NCI-H510A (cell line): ENCODE measurements around the gene UPP1.
A peak's percentile ranks its signal among the peaks of the same experiment; 100 is the strongest.
"Not testable (repeated sequence)": the region's sequence is repeated elsewhere in the genome, so short reads cannot be mapped to it uniquely, and the experiment has no call there.

Source experiments
- DNase-seq: peaks from one replicate; lab custom pipeline; 2025; lab: John Stamatoyannopoulos, UW

Gene UPP1

GRCh38 chr7:48089046-48090003 is at the start of gene UPP1:
Gene UPP1 (plus strand): TSS chr7:48089265. CDS start chr7:48094784, 5,519 bp downstream.
- DNase-seq = peak; percentile 64

GRCh38 chr7:48040944-48041652 is 48.0 kb upstream of the UPP1 start:
- no peak for DNase-seq

- DNase-seq = no peak
These were observed 47.5 kb upstream of the UPP1 start for GRCh38 chr7:48041653-48041970.

GRCh38 chr7:48042216-48042615 is 46.8 kb upstream of the UPP1 start:
- no peak for DNase-seq

- DNase-seq = no peak
These were observed 46.4 kb upstream of the UPP1 start for GRCh38 chr7:48042636-48043035.

GRCh38 chr7:48045195-48045765 is 43.8 kb upstream of the UPP1 start:
- DNase-seq = no peak

- no peak for DNase-seq
These were observed 42.6 kb upstream of the UPP1 start for GRCh38 chr7:48046458-48046857.

GRCh38 chr7:48048113-48048512 is 41.0 kb upstream of the UPP1 start:
- no peak for DNase-seq

- no peak for DNase-seq
These were observed 39.2 kb upstream of the UPP1 start for GRCh38 chr7:48049850-48050249.

- no peak for DNase-seq
These were observed 36.3 kb upstream of the UPP1 start for GRCh38 chr7:48052748-48053147.

- DNase-seq = no peak
These were observed 35.3 kb upstream of the UPP1 start for GRCh38 chr7:48053736-48054135.

- DNase-seq = no peak
These were observed 30.1 kb upstream of the UPP1 start for GRCh38 chr7:48058990-48059389.

GRCh38 chr7:48059706-48060105 is 29.4 kb upstream of the UPP1 start:
- no peak for DNase-seq

- DNase-seq = no peak
These were observed 25.1 kb upstream of the UPP1 start for GRCh38 chr7:48063985-48064384.

- DNase-seq = no peak
These were observed 21.6 kb upstream of the UPP1 start for GRCh38 chr7:48067475-48067874.

GRCh38 chr7:48074204-48074654 is 14.8 kb upstream of the UPP1 start:
- DNase-seq = no peak

- no peak for DNase-seq
These were observed 11.6 kb upstream of the UPP1 start for GRCh38 chr7:48077423-48077822.

GRCh38 chr7:48078470-48078869 is 10.6 kb upstream of the UPP1 start:
- no peak for DNase-seq

GRCh38 chr7:48082378-48082777 is 6.7 kb upstream of the UPP1 start:
- DNase-seq = not testable (repeated sequence)

- no peak for DNase-seq
These were observed 5.8 kb upstream of the UPP1 start for GRCh38 chr7:48083114-48083830.

- no peak for DNase-seq
These were observed 4.2 kb upstream of the UPP1 start for GRCh38 chr7:48084727-48085432.

GRCh38 chr7:48085433-48085791 is 3.7 kb upstream of the UPP1 start:
- DNase-seq = no peak
